ENCODE data around the gene NPEPL1. TPM values are rescaled to one million over a fixed set of nuclear protein-coding genes. Genes with fewer than 3 reads are reported as not detected.

Gene NPEPL1
- total and polyA plus RNA-seq, 2 donors (not counting 3 experiments of a cell fraction or from before 2014, with no cell fraction given), result 22.5 to 40.8 TPM

GRCh38 chr20:58701431-58702160 is 9.0 kb downstream of the NPEPL1 start:
- ChIA-PET CTCF (no interaction called here), POLR2A (no interaction called here)
- no peak for FAIRE-seq
- Histone ChIP-seq H3K9me1 (replicated peaks; ENCODE audit: control insufficient read depth, extremely low read depth, insufficient read depth, low read length) (no peaks in the 10 kb centered on the region), H3K36me3 (ENCODE audit: control insufficient read depth in 2 of 2, extremely low read depth in 1 of 2, insufficient read depth in 2 of 2, low read length in 2 of 2) (peaks cover 5 to 48% of the 10 kb centered on the region in 2 experiments), H3K4me1 (ENCODE audit: control insufficient read depth, extremely low read depth, insufficient read depth, low read length) (no peaks in the 10 kb centered on the region), H3K9ac (replicated peaks; ENCODE audit: extremely low read depth, insufficient read depth, low read length) (no peak overlapping the region), H3K27me3 (ENCODE audit: control insufficient read depth in 2 of 2, insufficient read depth in 2 of 2, low read length in 2 of 2) (no peaks in the 10 kb centered on the region), H3K9me3 (replicated peaks; ENCODE audit: control insufficient read depth, insufficient read depth, low read length) (no peaks in the 10 kb centered on the region), H3K4me3 (replicated peaks in 1 of 3; ENCODE audit: insufficient read depth in 1 of 3, low read depth in 1 of 3, low read length in 3 of 3) (no peak overlapping the region), H2AFZ (ENCODE audit: low read depth, low read length) (no peak overlapping the region), H3K27ac (ENCODE audit: insufficient read depth, low read depth, low read length) (no peak overlapping the region), H3K4me2 (ENCODE audit: insufficient read depth, low read length) (no peak overlapping the region), H3K79me2 (ENCODE audit: control insufficient read depth, insufficient read depth, low read length) (no peaks in the 10 kb centered on the region), H4K20me1 (replicated peaks; ENCODE audit: control insufficient read depth, extremely low read depth, insufficient read depth, low read length) (no peaks in the 10 kb centered on the region)
- dilution Hi-C loops (cut with MboI; ENCODE audit: extremely low pct_ligation_motif_present, low sequenced_read_pairs) (no loop called here), intact Hi-C loops (cut with micrococcal nuclease) (no loop called here)
- TF ChIP-seq EZH2 (IDR thresholded peaks at IDR 0.05; ENCODE audit: borderline replicate concordance, low read depth, low read length, severe bottlenecking), result no peak
- no peak for TF ChIP-seq JUN (IDR thresholded peaks at IDR 0.05; ENCODE audit: borderline replicate concordance, insufficient read depth, insufficient read length, low read depth)
- no peak for TF ChIP-seq FOS (IDR thresholded peaks at IDR 0.05; ENCODE audit: borderline replicate concordance, insufficient read depth, low read length)
- TF ChIP-seq CTCF (IDR thresholded peaks at IDR 0.05; ENCODE audit: extremely low read depth in 1 of 2, insufficient read depth in 1 of 2, low read depth in 1 of 2, low read length in 2 of 2), result no peak
- TF ChIP-seq GATA2 (IDR thresholded peaks at IDR 0.05; ENCODE audit: insufficient read depth, insufficient read length, low read depth, low read length), result no peak
- no peak for TF ChIP-seq POLR2A (IDR thresholded peaks at IDR 0.05; ENCODE audit: low read depth, low read length)
- no peak for TF ChIP-seq POLR2AphosphoS5 (IDR thresholded peaks at IDR 0.05; ENCODE audit: insufficient read depth, low read depth, low read length)
- no peak for TF ChIP-seq MYC (IDR thresholded peaks at IDR 0.05; ENCODE audit: low read depth, low read length)
- TF ChIP-seq MAX (IDR thresholded peaks at IDR 0.05; ENCODE audit: insufficient read depth, insufficient read length), result no peak
- no TSS peak for BruUV-seq (replicated peaks)
- DNase-seq (ENCODE audit: low read depth, low spot score), result no peak

All from endothelial cell of umbilical vein (primary cell).